RPMI7951 (cell line): ENCODE results near the gene FUS. TPM values are rescaled to one million over a fixed set of nuclear protein-coding genes. Genes with fewer than 3 reads are reported as not detected.

Experiments
- total RNA-seq: library from RNA; depleted of rRNA; stranded (reverse); fragments of >200 nt; shearing (Covaris generic); gene quantifications from 2 replicates; pipeline ENCODE4 v1.2.3, GENCODE V29; 2014; rRNA removed

FUS gene
- total RNA-seq, 1 experiment from 2014 or later, result 19.0 TPM

Other genes with a start within 250 kb of the FUS start
- 28.5 and 41.6 TPM in 2 replicates for gene ORAI3, start 231.1 kb upstream of the FUS start, total RNA-seq
- 1.1 and 1.2 TPM in 2 replicates for gene SETD1A, start 222.4 kb upstream of the FUS start, total RNA-seq
- 10.9 and 16.3 TPM in 2 replicates for gene HSD3B7, start 194.9 kb upstream of the FUS start, total RNA-seq
- gene STX1B, start 169.5 kb upstream of the FUS start, total RNA-seq, result 0.29 and 0.60 TPM in 2 replicates
- 23.1 and 23.5 TPM in 2 replicates for gene STX4, start 146.6 kb upstream of the FUS start, total RNA-seq
- gene ZNF668, start 105.9 kb upstream of the FUS start, total RNA-seq, result 3.6 and 6.2 TPM in 2 replicates
- gene ZNF646, start 105.7 kb upstream of the FUS start, total RNA-seq, result 4.3 and 6.7 TPM in 2 replicates
- 0.60 and 1.3 TPM in 2 replicates for gene PRSS53, start 91.2 kb upstream of the FUS start, total RNA-seq
- 212 and 281 TPM in 2 replicates for gene VKORC1, start 85.3 kb upstream of the FUS start, total RNA-seq
- 33.9 and 42.7 TPM in 2 replicates for gene BCKDK, start 71.8 kb upstream of the FUS start, total RNA-seq
- 25.5 and 31.0 TPM in 2 replicates for gene KAT8, start 62.5 kb upstream of the FUS start, total RNA-seq
- not detected in 2 replicates for gene PRSS8, start 44.4 kb upstream of the FUS start, total RNA-seq
- 1.1 and 2.6 TPM in 2 replicates for gene PRSS36, start 30.1 kb upstream of the FUS start, total RNA-seq
- 43.4 and 64.8 TPM in 2 replicates for gene PYCARD, start 22.6 kb downstream of the FUS start, total RNA-seq
- gene TRIM72, start 34.0 kb downstream of the FUS start, total RNA-seq, result not detected in 2 replicates
- not detected in 2 replicates for gene PYDC1, start 37.0 kb downstream of the FUS start, total RNA-seq
- not detected in 2 replicates for gene ITGAM, start 79.8 kb downstream of the FUS start, total RNA-seq
- not detected in 2 replicates for gene ITGAX, start 175.0 kb downstream of the FUS start, total RNA-seq
- not detected in 2 replicates for gene ITGAD, start 213.2 kb downstream of the FUS start, total RNA-seq
- not detected in 2 replicates for gene COX6A2, start 248.2 kb downstream of the FUS start, total RNA-seq